ENCODE data around the gene IFNB1. TPM values are rescaled to one million over a fixed set of nuclear protein-coding genes. Genes with fewer than 3 reads are reported as not detected.

IFNB1 gene
- total RNA-seq (ENCODE audit: low replicate concordance): not detected in 2 replicates

DNA sequence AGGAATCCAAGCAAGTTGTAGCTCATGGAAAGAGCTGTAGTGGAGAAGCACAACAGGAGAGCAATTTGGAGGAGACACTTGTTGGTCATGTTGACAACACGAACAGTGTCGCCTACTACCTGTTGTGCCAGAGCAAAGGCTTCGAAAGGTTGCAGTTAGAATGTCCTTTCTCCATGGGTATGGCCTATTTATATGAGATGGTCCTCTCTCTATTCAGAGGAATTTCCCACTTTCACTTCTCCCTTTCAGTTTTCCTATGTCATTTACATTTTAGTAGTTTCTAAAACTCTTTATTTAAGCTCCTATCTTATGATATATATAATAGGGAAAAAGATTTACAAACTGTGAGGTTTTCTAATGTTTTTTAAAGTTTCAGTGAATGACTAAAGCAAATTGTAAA is at the start of gene IFNB1:
Gene IFNB1, minus strand, starts transcription at position 162 of the 400 bp plus-strand sequence. Its CDS starts 73 bp downstream, at position 89.
- no peak within 1 kb of the TSS for H3K4me3 ChIP-seq (ENCODE audit: low read depth, low read length)
- TF ChIP-seq, protein P1, sequence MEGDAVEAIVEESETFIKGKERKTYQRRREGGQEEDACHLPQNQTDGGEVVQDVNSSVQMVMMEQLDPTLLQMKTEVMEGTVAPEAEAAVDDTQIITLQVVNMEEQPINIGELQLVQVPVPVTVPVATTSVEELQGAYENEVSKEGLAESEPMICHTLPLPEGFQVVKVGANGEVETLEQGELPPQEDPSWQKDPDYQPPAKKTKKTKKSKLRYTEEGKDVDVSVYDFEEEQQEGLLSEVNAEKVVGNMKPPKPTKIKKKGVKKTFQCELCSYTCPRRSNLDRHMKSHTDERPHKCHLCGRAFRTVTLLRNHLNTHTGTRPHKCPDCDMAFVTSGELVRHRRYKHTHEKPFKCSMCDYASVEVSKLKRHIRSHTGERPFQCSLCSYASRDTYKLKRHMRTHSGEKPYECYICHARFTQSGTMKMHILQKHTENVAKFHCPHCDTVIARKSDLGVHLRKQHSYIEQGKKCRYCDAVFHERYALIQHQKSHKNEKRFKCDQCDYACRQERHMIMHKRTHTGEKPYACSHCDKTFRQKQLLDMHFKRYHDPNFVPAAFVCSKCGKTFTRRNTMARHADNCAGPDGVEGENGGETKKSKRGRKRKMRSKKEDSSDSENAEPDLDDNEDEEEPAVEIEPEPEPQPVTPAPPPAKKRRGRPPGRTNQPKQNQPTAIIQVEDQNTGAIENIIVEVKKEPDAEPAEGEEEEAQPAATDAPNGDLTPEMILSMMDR (IDR thresholded peaks at IDR 0.05; ENCODE audit: insufficient read depth, low read length): no peak
- no peak for DNase-seq (ENCODE audit: low read depth)

DNA sequence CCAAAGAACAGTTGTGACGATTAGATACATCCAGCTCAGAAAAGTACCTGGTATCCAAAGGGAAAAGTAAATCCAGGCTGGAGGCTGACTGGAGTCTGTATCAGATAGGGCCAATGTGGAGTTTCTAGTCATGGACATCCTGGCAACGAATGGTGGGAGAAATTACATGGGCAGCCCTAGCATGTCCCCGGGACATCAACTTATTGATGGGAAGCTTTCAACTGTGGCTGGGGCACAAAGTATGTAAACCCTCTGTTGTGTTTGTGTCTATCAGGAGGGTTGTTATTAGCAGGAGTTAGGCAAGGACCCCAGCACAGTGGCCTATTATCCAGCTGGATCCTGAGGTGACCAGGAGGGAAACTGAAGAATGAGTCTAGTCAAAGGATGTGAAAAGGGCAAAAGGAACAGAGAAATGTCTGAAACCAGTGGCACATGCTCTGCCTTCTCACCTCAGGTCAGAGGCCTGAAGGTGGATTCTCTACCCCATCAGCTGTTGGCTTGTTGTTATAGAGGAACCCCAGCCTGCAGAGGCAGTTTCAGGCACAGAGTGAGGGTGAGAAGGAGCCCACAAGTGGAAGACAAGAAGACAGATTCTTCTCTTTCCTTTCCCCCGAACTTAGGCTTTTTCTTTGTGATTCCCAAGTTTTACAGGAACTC is 44.0 kb upstream of the IFNB1 start:
- no peak overlapping the region for H3K4me3 ChIP-seq (ENCODE audit: low read depth, low read length)
- TF ChIP-seq, protein P1 (IDR thresholded peaks at IDR 0.05; ENCODE audit: insufficient read depth, low read length): no peak
- no peak for DNase-seq (ENCODE audit: low read depth)

DNA sequence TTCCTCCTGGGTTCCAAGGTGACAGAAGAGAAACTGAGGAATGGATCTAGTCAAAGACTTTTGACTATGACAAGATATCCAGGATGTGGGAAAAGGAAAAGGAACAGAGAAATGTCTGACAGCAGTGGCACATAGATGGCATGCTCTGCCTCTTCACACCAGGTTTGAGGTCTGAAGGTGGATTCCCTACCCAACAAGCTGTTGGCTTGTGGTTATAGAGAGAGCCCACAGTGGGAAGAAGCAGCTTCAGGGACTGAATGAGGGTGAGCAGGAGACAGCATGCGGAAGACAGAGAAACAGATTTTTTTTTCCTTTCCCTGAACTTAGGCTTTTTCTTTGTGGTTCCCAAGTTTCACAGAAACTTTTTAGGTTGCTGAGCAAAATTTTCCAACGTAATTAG is 43.3 kb upstream of the IFNB1 start:
- DNase-seq (ENCODE audit: low read depth): no peak
- no peak overlapping the region for H3K4me3 ChIP-seq (ENCODE audit: low read depth, low read length)
- TF ChIP-seq, protein P1 (IDR thresholded peaks at IDR 0.05; ENCODE audit: insufficient read depth, low read length): no peak

DNA sequence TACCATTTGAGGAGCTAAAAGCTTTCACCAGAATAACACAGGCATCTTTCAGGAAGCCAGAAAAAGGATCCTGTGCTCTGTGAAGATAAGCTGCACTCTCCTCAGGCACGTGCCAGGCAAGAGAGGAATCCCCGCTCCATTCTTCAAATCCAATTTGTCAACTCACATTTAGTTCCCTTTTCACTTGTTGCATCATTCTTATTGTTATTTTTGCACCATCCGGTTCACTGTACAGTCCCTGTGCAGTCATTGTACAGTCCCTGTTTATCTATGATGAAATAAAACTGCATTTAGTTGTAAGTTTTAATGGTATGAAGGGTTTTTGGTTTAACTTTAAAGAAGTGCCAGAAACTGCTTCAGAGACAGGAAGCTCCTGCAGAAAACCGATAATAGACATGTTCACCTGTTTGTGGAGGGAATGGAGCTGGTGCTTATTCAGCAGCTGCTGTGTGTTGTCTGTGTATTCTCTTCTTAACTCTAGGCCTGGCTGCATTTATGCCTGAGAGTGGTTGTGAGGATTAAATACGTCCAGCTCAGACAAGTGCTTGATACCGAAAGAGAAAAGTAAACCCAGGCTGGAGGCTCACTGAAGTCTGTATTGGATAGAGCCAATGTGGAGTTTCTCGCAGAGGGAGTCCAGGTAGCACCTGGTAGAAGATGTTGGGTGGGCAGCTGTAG is 41.5 kb upstream of the IFNB1 start:
- TF ChIP-seq, protein P1 (IDR thresholded peaks at IDR 0.05; ENCODE audit: insufficient read depth, low read length): no peak
- no peak for DNase-seq (ENCODE audit: low read depth)
- no peak overlapping the region for H3K4me3 ChIP-seq (ENCODE audit: low read depth, low read length)

DNA sequence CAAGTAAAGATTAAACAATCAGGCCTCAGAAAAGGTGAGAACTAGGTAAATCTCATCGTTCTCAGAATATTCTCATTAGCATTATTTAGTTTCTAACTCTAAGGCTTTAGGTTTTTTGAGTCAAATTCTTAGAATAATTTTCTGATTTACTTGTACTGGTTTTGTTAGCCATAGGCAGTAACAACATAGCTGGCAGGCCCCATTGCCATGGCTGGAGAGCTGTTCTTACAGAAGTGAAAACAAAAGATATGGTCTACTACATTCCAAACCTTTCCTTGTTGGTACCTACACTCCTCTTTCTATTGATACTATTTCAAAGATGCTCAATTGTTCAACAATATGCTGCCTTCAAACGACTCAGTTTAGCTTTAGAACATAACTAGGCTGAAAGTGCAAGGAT is 36.6 kb upstream of the IFNB1 start:
- no peak overlapping the region for H3K4me3 ChIP-seq (ENCODE audit: low read depth, low read length)
- TF ChIP-seq, protein P1 (IDR thresholded peaks at IDR 0.05; ENCODE audit: insufficient read depth, low read length): no peak
- no peak for DNase-seq (ENCODE audit: low read depth)

DNA sequence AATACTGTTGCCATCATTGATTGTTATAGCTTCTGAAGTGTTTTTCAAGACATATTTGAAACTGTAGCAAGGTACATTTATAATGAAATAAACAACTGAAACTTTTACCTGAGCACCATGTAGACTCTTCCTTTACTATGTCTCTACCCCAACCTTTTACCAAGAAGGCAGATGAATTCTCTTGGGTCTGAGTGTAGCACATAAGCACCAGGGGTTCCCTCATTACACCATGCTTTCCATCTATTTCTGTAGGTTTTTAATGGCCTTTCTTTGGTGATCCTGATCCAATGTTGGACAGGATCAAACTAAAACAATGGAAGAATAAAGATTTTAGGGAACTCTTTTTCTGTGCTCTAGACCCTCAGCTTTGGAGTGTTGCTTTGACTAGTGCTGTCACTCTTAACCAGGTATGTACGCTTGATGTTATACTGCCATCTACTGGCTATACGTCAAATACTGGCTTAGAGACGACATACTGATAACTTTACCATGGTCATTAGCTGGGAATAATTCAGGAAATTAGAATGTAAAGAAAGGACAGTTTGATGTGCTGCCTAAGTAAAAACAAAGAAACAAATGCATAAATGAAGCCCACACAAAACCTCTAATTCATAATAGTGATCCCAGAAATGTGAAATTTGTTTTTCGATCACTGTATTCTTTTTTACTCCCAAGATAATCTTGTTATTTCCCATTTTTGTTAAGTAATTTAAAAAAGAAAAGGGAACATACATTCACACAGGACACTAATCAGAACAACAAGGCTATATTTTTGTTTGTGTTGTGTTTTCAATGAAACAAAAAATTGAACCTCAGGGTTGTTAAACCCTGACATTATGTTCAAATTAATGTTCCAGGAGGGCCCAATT is 33.2 kb upstream of the IFNB1 start:
- peak; percentile 86 for DNase-seq (ENCODE audit: low read depth)
- TF ChIP-seq, protein P1 (IDR thresholded peaks at IDR 0.05; ENCODE audit: insufficient read depth, low read length): peak; percentile 84
- H3K4me3 ChIP-seq (ENCODE audit: low read depth, low read length): no peak overlapping the region

Measured in fibroblast of the aortic adventitia (primary cell).